Liver (tissue), 3 donors: ENCODE measurements around the gene ARHGAP5.
A peak's percentile ranks its signal among the peaks of the same experiment; 100 is the strongest.

Experiments used
- CTCF ChIP-seq: fragments of 150-350 bp; IDR thresholded peaks from 2 replicates; pipeline ENCODE4 v1.5.1; 2017; ENCODE audit warnings: improper control_type of control experiment, low read depth, low read length; ENCODE audit not compliant: missing input control
- MAX ChIP-seq: IDR thresholded peaks from 2 replicates; pipeline ENCODE4 v1.6.1; 2016; ENCODE audit warnings: antibody characterized with exemption
- RAD21 ChIP-seq, 2 donors: IDR thresholded peaks; 2 replicates each; pipeline ENCODE4 v1.6.1; 2016; ENCODE audit warnings: antibody characterized with exemption in 2 of 2, mild to moderate bottlenecking in 2 of 2
- REST ChIP-seq: IDR thresholded peaks from 2 replicates; pipeline ENCODE4 v1.6.1; 2016; ENCODE audit warnings: antibody characterized with exemption, mild to moderate bottlenecking
- TAF1 ChIP-seq: conservative IDR thresholded peaks from 2 replicates; pipeline ENCODE4 v1.6.1; 2016; ENCODE audit warnings: antibody characterized with exemption, mild to moderate bottlenecking
- donor health status: healthy.
- donor health status: healthy.

- TF ChIP-seq MAX (no peak), REST (no peak), CTCF (peak; percentile 14), TAF1 (no peak), RAD21 (IDR thresholded peaks at IDR 0.05) (no peak)
These were observed 123.5 kb downstream of the ARHGAP5 start for GRCh38 chr14:32200368-32201192.
